Lower leg skin (tissue), 4 donors: ENCODE data around the gene TRPM3. TPM values are rescaled to one million over a fixed set of nuclear protein-coding genes. Genes with fewer than 3 reads are reported as not detected.

Source experiments
- DNase-seq, 2 donors: peaks; one replicate each; pipeline ENCODE4 v3.0.0-alpha.2; 2019; ENCODE audit warnings: low spot score in 2 of 2
- H3K4me3 ChIP-seq: fragments of 200-600 bp; sonication (generic); 2 replicates; pipeline ENCODE4 v1.5.1; 2017; ENCODE audit warnings: mild to moderate bottlenecking, low read depth; ENCODE audit not compliant: poor library complexity, severe bottlenecking
- CTCF ChIP-seq, 3 donors: fragments of 450-650 bp; IDR thresholded peaks; one replicate each; pipeline ENCODE4 v1.5.1; 2016; ENCODE audit warnings: antibody characterized with exemption in 3 of 3, mild to moderate bottlenecking in 3 of 3, moderate library complexity in 2 of 3
- POLR2A ChIP-seq, 2 donors: fragments of 450-650 bp; IDR thresholded peaks; one replicate each; pipeline ENCODE4 v1.6.1; 2016 to 2017; ENCODE audit warnings: antibody characterized with exemption in 2 of 2, mild to moderate bottlenecking in 1 of 2, moderate library complexity in 1 of 2
- WGBS, 2 donors: methylation state at CpG; one replicate each; pipeline ENCODE4 v1.1.5; 2018; 5-methylcytosine and 5-hydroxymethylcytosine counted together
- intact Hi-C: fragments of 100-400 bp; cut with DNase I; formaldehyde crosslinking; loops from one replicate; pipeline ENCODE4 v1.15.0; 2023; ENCODE audit warnings: low total_unique reads
- total RNA-seq, 4 donors: library from RNA; depleted of rRNA; stranded (reverse); fragments of >200 nt; gene quantifications; one replicate each; pipeline ENCODE4 v1.1.0, GENCODE V29; 2016

TRPM3 gene
- total RNA-seq, 4 donors from 2014 or later: 0.10 to 0.29 TPM; not detected in 2

- WGBS, 2 donors: 84 to 85% methylated on average over 3 of the region's 3 CpGs
- TF ChIP-seq POLR2A (IDR thresholded peaks at IDR 0.05) (no peak), CTCF (IDR thresholded peaks at IDR 0.05) (no peak)
- no peak for DNase-seq
- no peak overlapping the region for H3K4me3 ChIP-seq
- intact Hi-C loops: no loop called here
Measured at GRCh38 chr9:70566066-70566465, 555.4 kb downstream of the TRPM3 start.

- 89 to 90% methylated on average over 8 of the region's 8 CpGs for WGBS, 2 donors
- DNase-seq: no peak
- TF ChIP-seq POLR2A (IDR thresholded peaks at IDR 0.05): no peak
- TF ChIP-seq CTCF (IDR thresholded peaks at IDR 0.05): no peak
- intact Hi-C loops: no loop called here
- no peak overlapping the region for H3K4me3 ChIP-seq
Measured at GRCh38 chr9:70564468-70565335, 556.7 kb downstream of the TRPM3 start.

GRCh38 chr9:70563431-70564204, 557.8 kb downstream of the TRPM3 start:
- no peak for DNase-seq
- intact Hi-C loops: no loop called here
- TF ChIP-seq POLR2A (IDR thresholded peaks at IDR 0.05) (no peak), CTCF (IDR thresholded peaks at IDR 0.05) (no peak)
- no peak overlapping the region for H3K4me3 ChIP-seq
- WGBS, 2 donors: 54 to 65% methylated on average over 5 of the region's 5 CpGs

GRCh38 chr9:70563010-70563409, 558.4 kb downstream of the TRPM3 start:
- no peak overlapping the region for H3K4me3 ChIP-seq
- no peak for TF ChIP-seq CTCF (IDR thresholded peaks at IDR 0.05)
- no peak for TF ChIP-seq POLR2A (IDR thresholded peaks at IDR 0.05)
- intact Hi-C loops: no loop called here
- no peak for DNase-seq
- WGBS, 2 donors: 84 to 90% methylated on average over 4 of the region's 4 CpGs

GRCh38 chr9:70561786-70562395, 559.5 kb downstream of the TRPM3 start:
- intact Hi-C loops: no loop called here
- 64 to 66% methylated on average over 3 of the region's 3 CpGs for WGBS, 2 donors
- TF ChIP-seq POLR2A (IDR thresholded peaks at IDR 0.05): no peak
- TF ChIP-seq CTCF (IDR thresholded peaks at IDR 0.05): no peak

More at GRCh38 chr9:70561786-70562395, 559.5 kb downstream of the TRPM3 start:
- DNase-seq: no peak
- no peak overlapping the region for H3K4me3 ChIP-seq
